Heart left ventricle (tissue), 13 donors: ENCODE data around the gene LRRC10B.

Source experiments
- POLR2A ChIP-seq, 2 donors: fragments of 450-650 bp; IDR thresholded peaks; one replicate each; pipeline ENCODE4 v1.6.1; 2017; ENCODE audit warnings: antibody characterized with exemption in 2 of 2, mild to moderate bottlenecking in 2 of 2, moderate library complexity in 2 of 2
- TF ChIP-seq, protein P1 (sequence below), 12 donors: fragments of 200-600 bp; sonication (generic) in 4 of 12; IDR thresholded peaks; one replicate each; pipeline versions ENCODE4 v1.5.0 to v1.8.0; 2018 to 2022; ENCODE audit warnings: antibody characterized with exemption in 12 of 12, mild to moderate bottlenecking in 5 of 12
- donor health status: ischemic (EF 13 %, LVEDD 7.1; RV severe dilation, severe dysfunction).
- donor health status: DM: no; HTN: yes; CAD: no.
- donor health status: DM: no; HTN: no; CAD: no.
- donor health status: ischemic (EF 25% LVEDD 6.9; RV normal size, moderate dysfunction).
- donor health status: ischemic (EF 25% LVEDD 5.7; RV mildly dilated, moderate dysfunction).
- donor health status: ischemic (EF 35%, LVEDD 5.7; RV mildly dilated, moderate dysfunction).
- donor health status: nonischemic (EF 11% LVEDD 7.7; RV severe dilation, severe dysfunction).
- donor health status: DM: yes; HTN: yes; CAD: no.
- donor health status: PGD.
- donor health status: ischemic (EF 29% LVEDD 5.4; RV normal size, mild dysfunction).
- donor health status: nonischemic (EF 23%, LVEDD 6.1; RV moderate dilation, normal function).

- TF ChIP-seq POLR2A (IDR thresholded peaks at IDR 0.05), result no peak
- TF ChIP-seq, protein P1, sequence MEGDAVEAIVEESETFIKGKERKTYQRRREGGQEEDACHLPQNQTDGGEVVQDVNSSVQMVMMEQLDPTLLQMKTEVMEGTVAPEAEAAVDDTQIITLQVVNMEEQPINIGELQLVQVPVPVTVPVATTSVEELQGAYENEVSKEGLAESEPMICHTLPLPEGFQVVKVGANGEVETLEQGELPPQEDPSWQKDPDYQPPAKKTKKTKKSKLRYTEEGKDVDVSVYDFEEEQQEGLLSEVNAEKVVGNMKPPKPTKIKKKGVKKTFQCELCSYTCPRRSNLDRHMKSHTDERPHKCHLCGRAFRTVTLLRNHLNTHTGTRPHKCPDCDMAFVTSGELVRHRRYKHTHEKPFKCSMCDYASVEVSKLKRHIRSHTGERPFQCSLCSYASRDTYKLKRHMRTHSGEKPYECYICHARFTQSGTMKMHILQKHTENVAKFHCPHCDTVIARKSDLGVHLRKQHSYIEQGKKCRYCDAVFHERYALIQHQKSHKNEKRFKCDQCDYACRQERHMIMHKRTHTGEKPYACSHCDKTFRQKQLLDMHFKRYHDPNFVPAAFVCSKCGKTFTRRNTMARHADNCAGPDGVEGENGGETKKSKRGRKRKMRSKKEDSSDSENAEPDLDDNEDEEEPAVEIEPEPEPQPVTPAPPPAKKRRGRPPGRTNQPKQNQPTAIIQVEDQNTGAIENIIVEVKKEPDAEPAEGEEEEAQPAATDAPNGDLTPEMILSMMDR (IDR thresholded peaks at IDR 0.05), result peak in 10 of 12 donors; percentile 16 to 54 (median 40)
Observed at GRCh38 chr11:61482513-61482912, 26.0 kb upstream of the LRRC10B start.
